GM18951 (cell line): ENCODE data around the gene MIB2.
A peak's percentile ranks its signal among the peaks of the same experiment; 100 is the strongest.
"Not testable (repeated sequence)": the region's sequence is repeated elsewhere in the genome, so short reads cannot be mapped to it uniquely, and the experiment has no call there.

Source experiments
- POLR2A ChIP-seq: IDR thresholded peaks from 4 replicates; pipeline ENCODE4 v1.6.1; 2011; ENCODE audit warnings: mild to moderate bottlenecking; ENCODE audit not compliant: insufficient read length, insufficient read depth; ENCODE audit errors: extremely low read depth
- in situ Hi-C: fragments of 300-500 bp; cut with MboI; formaldehyde crosslinking; loops from one replicate; pipeline ENCODE4 v1.12.0; 2022; ENCODE audit warnings: low sequenced_read_pairs, mixed read lengths, inconsistent platforms; ENCODE audit not compliant: unreplicated experiment

The MIB2 gene

GRCh38 chr1:1658583-1659549 is 43.6 kb downstream of the MIB2 start, which contains the start of gene CDK11B:
Gene CDK11B (minus strand): TSS chr1:1659004. CDS start chr1:1657485, 1,519 bp downstream.
- in situ Hi-C loops, result loop anchor here (5.0 kb wide), 1 partner anchor 63 kb away; the partner anchor contains the start of gene CDK11A
- TF ChIP-seq POLR2A, result peak; percentile 13

DNA sequence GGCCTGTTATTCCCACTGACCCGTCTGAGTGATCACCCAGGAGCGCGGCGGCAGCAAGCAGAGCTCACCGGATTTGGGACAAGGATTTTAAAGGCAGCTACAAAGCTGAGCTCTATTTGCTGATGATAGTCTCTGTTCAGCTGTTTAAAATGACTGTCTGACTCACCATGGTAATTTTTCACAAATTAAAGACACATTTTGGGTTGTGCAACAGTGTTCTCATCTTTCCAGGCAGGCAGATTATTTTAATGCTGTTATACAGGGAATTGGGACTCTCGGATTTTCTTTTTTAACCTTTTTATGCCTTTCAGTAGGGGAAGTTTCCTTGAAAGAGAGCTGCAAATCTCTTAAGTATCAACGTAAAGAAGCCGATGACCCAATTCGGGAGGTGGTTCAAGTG is 47.1 kb downstream of the MIB2 start:
- in situ Hi-C loops, result not testable (repeated sequence)

GRCh38 chr1:1662830-1663560 is 47.7 kb downstream of the MIB2 start:
- in situ Hi-C loops, result not testable (repeated sequence)

DNA sequence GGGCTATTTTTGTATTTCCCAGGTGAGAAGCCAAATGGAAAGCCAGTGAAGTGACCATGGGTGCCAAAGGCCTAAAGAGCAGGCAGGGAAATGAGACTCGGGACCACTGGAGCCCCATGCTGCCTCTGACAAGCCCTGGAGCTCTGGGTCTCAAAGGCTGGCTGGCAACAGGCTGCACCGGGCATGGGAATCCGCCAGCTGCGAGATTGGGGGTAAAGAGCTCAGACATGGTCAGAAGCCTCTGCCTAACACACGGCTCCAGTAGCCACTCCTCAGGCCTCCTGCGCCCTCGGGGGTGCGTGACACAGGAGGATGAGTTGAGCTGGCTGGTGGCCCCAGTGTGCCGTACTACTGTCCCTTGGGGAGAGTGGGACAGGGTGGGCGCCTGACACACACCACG is 49.0 kb downstream of the MIB2 start:
- in situ Hi-C loops, result not testable (repeated sequence)

- in situ Hi-C loops, result no loop called here
- TF ChIP-seq POLR2A, result no peak
Measured at GRCh38 chr1:1664941-1665814, 49.9 kb downstream of the MIB2 start.

DNA sequence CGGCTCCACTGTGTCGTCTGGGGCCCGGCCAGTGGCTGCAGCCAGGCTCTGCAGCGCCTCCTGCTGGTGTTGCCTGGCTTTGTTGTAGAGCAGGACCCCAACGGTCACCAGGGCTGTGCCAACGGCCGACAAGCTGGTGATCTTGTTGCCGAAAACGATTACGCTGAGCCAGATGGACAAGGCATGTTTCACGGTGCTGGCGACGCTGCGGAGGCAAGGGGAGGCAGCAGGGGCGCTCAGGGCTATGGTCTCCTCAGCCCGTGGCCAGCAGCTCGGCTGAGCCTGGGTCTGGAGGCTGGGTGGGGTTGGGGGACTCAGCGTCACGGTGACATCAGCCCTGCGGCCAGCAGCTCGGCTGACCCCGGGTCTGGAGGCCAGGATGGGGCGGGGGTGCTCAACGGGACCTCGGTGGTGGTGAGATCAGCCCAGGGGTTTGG is 50.5 kb downstream of the MIB2 start:
- no peak for TF ChIP-seq POLR2A
- in situ Hi-C loops, result no loop called here

- in situ Hi-C loops, result no loop called here
- no peak for TF ChIP-seq POLR2A
Measured at GRCh38 chr1:1666526-1666925, 51.2 kb downstream of the MIB2 start.

- in situ Hi-C loops, result loop anchor here (5.0 kb wide), 1 partner anchor 68 kb away; no protein-coding TSS in a partner anchor
- no peak for TF ChIP-seq POLR2A
Measured at GRCh38 chr1:1669468-1670440, 54.5 kb downstream of the MIB2 start.

DNA sequence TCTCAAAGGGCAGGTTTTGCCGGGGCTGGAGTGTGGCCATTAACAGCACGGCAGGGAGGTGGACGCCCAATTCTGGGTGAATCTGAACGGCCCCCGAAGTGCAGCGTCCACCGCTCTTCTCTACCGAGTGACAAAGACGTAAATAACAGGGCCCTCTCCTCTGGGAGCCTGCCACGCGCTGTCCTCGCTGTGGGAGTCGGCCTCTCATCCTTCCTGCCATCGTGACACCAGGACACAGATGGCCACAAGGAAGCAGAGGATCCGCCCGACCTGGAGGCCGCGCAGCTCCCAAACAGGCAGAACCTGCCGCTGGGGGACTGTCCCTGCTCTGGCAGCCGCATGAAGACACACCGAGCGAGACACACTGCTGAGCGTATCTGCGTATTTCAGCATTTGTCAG is 55.6 kb downstream of the MIB2 start:
- in situ Hi-C loops, result loop anchor here (5.0 kb wide), 1 partner anchor 66 kb away; no protein-coding TSS in a partner anchor
- no peak for TF ChIP-seq POLR2A

GRCh38 chr1:1671365-1672119 is 56.2 kb downstream of the MIB2 start:
- TF ChIP-seq POLR2A, result no peak
- in situ Hi-C loops, result loop anchor here (5.0 kb wide), 1 partner anchor 66 kb away; no protein-coding TSS in a partner anchor
